DMS53 treated with DMSO at 0.1 percent for 48 hours (cell line): Measurements from ENCODE around the gene AKT2.

Experiments
- DNase-seq: peaks from one replicate; lab custom pipeline; 2025; ENCODE audit not compliant: unreplicated experiment; lab: John Stamatoyannopoulos, UW

The AKT2 gene

DNA sequence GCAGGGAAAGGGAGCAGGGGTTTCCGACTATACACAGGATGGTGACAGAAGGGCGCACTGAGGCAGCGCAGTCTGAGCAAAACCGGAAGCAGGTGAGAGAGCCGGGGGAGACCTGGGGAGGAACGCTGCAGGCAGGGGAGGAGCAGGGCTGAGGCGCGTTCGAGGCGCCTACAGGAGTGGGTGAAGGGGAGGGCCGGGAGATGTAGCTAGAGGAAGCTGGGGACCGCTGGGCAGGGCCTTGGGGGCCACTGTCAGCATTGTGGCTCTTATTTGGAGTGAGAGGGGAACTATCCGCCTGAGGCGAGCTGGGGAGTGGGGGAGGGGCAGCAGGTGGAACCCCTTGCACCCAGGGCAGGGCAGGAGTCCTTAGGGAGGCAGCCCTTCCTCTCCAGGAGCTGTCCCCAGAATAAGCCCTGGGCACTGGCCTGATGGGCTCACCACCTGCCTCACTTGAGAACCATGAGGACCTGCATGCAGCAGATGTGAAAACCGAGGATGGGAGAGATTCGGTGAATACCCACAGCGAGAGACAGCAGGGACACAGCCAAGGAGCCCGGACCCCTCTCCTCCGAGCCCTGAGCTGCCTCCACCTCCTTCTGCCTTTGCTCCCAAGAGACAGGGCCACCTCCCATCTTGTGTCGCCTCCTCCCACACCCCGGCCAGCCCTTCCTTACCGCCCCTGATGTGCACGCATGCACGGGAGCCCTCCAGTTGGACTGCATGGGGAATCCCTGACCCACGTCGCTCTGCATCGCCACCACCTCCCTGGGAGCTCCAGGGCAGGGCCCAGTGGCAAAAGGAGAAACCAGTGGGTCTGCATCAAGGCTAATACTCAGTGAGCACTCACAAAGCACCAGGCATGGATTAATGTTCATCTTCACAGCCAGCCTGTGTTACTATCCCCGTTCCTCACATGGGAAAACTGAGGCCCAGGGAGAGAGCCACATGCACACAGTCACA is 10.3 kb downstream of the AKT2 start:
- no peak for DNase-seq

- DNase-seq: no peak
Measured at GRCh38 chr19:40273469-40274360, 11.4 kb downstream of the AKT2 start.

DNA sequence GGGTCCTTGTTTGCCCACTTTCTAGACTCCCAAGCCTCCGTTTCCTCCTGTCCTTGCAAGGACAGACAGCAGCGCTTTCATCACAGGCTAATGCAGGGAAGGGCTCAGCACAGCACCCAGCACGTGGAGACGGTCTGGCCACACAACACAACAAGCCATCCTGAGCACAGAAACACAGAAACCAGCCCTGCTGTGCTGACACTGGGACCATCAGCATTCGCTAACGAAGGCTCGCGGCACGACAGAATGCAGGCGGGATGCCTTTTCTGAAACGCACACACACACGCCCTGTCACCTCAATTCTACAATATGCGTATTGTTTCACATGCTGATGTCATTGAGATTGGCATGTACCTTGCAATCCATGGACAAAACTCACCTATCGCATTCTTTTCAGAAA is 12.9 kb downstream of the AKT2 start:
- no peak for DNase-seq

GRCh38 chr19:40271706-40272105 is 13.4 kb downstream of the AKT2 start:
- no peak for DNase-seq

- no peak for DNase-seq
Measured at GRCh38 chr19:40270362-40271089, 14.6 kb downstream of the AKT2 start.

DNA sequence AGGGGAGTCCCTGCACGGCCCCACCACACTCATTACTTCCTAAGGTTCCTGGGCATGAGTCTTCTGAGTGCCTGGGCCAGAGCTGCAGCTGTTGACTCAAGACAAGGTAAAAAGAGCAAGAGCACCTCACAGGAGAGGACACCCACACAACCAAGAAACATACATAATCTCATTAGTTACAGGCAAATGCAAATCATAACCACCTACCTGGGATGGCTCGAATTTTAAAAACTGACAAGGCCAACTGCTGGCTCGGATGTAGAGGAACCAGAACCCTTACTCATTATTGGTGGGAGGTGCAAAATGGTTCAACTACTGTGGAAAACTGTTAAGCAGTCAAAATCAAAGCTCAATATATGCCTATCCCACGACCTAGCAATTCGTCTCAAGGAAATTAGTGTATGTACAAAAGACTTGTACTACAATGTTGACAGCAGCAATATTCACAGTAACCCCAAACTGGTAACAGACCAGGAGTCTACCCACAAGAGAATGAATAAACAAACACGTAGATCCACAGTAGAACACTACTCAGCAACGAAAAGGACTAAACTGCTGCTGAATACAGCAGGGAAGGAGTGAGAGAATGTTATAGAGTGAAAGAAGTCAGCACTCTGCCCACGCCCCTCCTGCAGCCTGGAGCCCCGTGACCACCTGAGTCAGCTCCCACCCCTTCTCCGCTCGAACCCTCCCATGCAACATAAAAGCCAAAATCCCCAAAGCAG is 15.8 kb downstream of the AKT2 start:
- no peak for DNase-seq

DNA sequence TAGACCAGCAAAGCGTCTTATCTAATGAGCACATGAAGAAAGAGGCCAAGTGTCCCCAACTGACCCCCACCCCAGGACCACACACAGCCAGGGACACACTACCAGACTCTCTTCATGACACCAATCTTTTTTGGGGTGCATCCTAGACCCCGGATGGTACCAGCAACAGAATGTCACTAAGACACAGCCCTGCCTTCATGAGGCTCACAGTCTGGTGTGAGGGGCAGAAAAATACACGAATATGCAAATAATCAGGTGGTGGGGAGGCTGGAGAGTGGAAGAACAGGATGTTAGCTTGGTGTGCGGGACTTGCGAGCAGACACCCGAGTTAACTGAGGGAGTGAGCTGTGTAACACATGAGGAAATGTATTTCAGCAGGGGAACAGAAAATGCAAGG is 17.5 kb downstream of the AKT2 start:
- no peak for DNase-seq

GRCh38 chr19:40266912-40267600 is 18.1 kb downstream of the AKT2 start:
- no peak for DNase-seq

DNA sequence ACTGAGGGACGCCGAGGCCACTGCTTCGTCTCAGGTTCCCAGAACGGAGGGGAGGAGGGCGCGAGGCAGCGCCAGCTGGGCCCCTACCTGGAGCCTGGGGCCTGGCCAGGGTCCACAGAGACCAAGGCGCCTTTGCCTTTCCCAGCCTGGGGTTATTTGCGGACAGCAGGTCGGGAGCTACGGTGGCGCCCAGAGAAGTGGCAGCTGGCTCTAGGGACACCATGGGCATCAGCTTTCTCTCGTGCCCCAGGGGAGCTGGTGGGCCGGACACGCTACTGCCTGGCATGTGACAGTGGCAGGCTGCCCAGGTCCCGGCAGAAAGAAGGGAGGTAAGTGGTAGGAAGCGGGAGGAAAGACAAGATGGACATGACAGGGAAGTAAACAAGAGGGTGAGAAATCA is 19.0 kb downstream of the AKT2 start:
- no peak for DNase-seq

GRCh38 chr19:40265763-40266099 is 19.4 kb downstream of the AKT2 start:
- no peak for DNase-seq

DNA sequence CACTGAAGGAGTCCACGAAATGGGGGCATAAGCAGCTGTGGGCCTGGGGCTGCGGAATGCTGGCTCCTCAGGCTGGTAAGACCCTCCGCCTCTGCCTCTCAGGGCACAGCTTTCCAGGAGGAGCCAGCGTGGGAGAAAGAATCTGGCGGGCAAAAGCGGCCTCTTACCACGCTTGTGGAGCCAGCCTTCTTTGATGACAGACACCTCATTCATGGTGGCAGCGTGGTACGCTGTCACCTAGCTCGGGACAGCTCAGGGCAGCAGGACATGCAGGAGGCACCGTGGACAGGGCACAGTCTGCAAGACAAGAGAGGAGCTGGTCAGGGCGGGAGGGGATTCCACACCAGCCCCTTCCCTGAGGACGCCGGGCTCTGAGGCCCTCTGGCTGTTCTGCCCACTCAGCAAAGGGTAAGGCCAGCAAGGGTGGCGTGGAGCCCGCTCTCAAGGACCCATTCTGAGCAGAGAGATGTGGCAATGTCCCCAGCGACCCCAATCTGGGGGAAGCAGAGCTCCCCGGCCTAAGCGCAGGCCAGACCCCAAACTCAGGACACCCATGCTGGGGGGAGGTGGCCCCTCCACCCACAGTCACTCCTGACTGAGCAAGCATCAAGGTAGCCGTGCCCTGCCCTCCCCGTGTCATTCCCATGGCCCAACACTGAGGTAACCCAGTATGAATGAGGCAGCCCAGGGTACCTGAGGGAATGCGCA is 19.9 kb downstream of the AKT2 start:
- DNase-seq: no peak

GRCh38 chr19:40264314-40265054 is 20.7 kb downstream of the AKT2 start:
- DNase-seq: no peak

DNA sequence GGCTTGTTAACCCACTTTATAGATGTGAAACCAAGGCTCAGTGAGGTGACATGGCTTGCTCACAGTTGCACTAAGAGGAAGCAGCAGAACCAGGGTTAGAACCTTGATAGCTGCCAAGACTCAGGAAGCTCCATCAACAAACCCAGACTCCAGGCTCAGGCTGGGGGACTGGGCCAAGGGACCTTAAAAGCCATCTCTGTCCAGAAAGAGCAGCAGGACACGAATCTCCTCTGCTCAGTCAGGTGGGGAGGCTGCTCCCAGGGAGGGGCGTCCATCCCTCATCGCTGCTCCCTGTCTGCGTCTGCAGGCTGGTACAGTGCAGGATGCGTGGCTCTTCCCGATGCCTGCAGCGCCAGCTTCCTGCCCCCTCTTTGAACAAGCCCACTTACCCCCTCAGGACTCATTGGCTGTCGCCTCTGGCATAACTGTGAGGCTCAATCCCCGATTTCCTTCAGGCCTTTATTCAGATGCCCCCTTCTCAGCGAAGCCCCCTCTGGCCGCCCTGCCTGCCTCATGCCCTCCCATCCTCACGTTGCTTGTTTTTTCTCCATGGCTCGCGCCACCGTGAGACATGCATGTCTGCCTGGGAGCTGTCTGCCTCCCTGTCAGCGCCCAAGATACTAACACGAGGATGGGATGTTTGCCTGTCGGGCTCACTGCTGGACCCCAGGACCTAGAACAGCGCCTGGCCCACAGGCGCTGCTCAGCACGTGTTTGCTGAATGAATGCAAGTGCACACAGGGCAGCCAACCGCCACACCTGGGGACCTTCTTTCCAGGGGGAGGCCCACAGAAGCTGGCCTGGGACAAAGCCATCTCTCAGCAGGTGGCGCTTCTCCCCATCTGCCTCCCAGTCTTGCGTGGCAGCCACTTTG is 21.5 kb downstream of the AKT2 start:
- no peak for DNase-seq

DNA sequence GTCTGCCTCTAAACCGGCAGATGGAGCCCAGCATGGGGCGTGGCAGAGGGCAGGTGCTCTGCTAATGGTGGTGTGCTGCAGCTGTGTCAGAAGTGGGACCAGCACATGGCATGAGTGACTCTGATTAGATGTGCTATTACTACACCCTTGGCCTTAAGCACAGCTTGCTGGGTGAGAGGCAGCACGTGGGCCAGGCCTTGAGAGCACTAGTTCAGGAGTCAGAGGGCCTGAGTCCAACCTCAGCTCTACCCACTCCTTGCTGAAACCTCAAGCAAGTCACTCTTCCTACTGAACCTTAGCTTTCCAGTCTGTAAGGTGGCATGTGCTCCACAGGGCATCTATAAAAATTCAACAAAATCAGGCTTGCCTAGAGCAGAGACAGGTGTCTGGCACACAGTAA is 22.7 kb downstream of the AKT2 start:
- DNase-seq: no peak

DNA sequence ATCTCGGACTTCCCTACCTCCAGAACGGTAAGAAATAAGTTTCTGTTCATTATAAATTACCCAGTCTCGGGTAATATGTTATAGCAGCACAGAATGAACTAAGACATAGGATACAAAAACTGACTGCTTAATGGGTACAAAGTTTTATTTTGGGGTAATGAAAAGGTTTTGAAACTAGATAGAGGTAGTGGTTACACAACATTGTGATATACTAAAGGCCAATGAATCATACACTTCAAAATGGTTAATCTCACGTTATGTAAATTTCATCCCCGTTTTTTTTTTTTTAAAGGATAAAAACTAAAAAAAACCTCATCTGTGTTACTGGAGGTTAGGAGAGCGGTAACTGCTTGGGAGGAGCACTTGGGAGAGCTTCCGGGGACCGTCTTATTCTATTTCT is 23.5 kb downstream of the AKT2 start:
- DNase-seq: no peak

DNA sequence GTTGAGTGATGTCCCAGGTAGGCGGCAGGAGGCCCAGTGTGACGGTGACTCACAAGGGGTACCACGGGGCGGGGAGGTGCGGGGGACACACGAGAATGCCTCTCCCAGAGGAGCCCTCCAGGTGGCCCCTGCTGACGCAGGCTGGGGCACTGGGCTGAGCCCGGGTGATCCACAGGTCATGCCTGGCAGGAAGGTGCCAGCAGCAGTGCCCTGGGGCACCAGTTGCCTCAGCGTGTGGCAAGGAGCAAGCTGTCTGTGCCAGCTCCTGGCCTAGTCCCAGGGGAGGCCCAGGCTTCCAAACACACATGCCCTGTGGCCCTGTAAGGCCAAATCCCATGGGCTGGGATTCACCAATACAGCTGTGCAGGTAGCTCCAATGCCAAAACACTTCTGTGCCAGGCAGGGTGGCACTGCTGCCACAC is 28.0 kb downstream of the AKT2 start:
- no peak for DNase-seq

GRCh38 chr19:40256512-40256911 is 28.6 kb downstream of the AKT2 start:
- DNase-seq: no peak

- no peak for DNase-seq
Measured at GRCh38 chr19:40255619-40256166, 29.5 kb downstream of the AKT2 start.
